ENCODE results near the gene IGSF6. TPM values are rescaled to one million over a fixed set of nuclear protein-coding genes. Genes with fewer than 3 reads are reported as not detected.
"Not testable (repeated sequence)": the region's sequence is repeated elsewhere in the genome, so short reads cannot be mapped to it uniquely, and the experiment has no call there.

IGSF6 gene
- polyA plus RNA-seq (ENCODE audit: insufficient read length in 10 of 10), result 1 to 10 TPM; 1.9 to 4.6 (median 2.8) TPM
- long read RNA-seq, donor 1, partial matches to known transcripts, result 0 of 1 reads
- long read RNA-seq, donor 1, other reads (novel, unspliced or antisense), result 0 of 1 reads
- long read RNA-seq, donor 2, partial matches to known transcripts, result 0 of 1 reads
- long read RNA-seq, donor 2, other reads (novel, unspliced or antisense), result 0 of 1 reads
- long read RNA-seq, donor 3, result 0 reads
- long read RNA-seq, donor 4, partial matches to known transcripts, result 0 of 1 reads
- long read RNA-seq, donor 4, other reads (novel, unspliced or antisense), result 0 of 1 reads
- long read RNA-seq, donor 5, partial matches to known transcripts, result 0 of 1 reads
- long read RNA-seq, donor 5, other reads (novel, unspliced or antisense), result 0 of 1 reads
- long read RNA-seq, donor 6, partial matches to known transcripts, result 0 of 1 reads
- long read RNA-seq, donor 6, other reads (novel, unspliced or antisense), result 0 of 1 reads
- long read RNA-seq, donor 7, result 0 reads
- long read RNA-seq, donor 8, result 0 reads
- long read RNA-seq, donor 9, result 0 reads

GRCh38 chr16:21652453-21652852 is at the start of gene IGSF6:
Gene IGSF6, minus strand, starts transcription at chr16:21652608. Its CDS starts 10 bp downstream, at chr16:21652598.
- no peak for DNase-seq

GRCh38 chr16:21701271-21701670 is 48.9 kb upstream of the IGSF6 start:
- DNase-seq, result no peak

GRCh38 chr16:21698169-21699032 is 46.0 kb upstream of the IGSF6 start:
- DNase-seq, result no peak

- no peak for DNase-seq
Measured at GRCh38 chr16:21697032-21697431, 44.6 kb upstream of the IGSF6 start.

GRCh38 chr16:21694609-21695008 is 42.2 kb upstream of the IGSF6 start:
- no peak for DNase-seq

- not testable (repeated sequence) for DNase-seq
Measured at GRCh38 chr16:21690967-21691366, 38.6 kb upstream of the IGSF6 start.

GRCh38 chr16:21689107-21689506 is 36.7 kb upstream of the IGSF6 start:
- no peak for DNase-seq

GRCh38 chr16:21685034-21685455 is 32.6 kb upstream of the IGSF6 start:
- peak in 1 of 3 donors; percentile 24 for DNase-seq

- DNase-seq, result no peak
Measured at GRCh38 chr16:21684199-21684598, 31.8 kb upstream of the IGSF6 start.

- DNase-seq, result no peak
Measured at GRCh38 chr16:21683184-21683583, 30.8 kb upstream of the IGSF6 start.

GRCh38 chr16:21680714-21681113 is 28.3 kb upstream of the IGSF6 start:
- DNase-seq, result not testable (repeated sequence)

- not testable (repeated sequence) for DNase-seq
Measured at GRCh38 chr16:21674456-21674855, 22.0 kb upstream of the IGSF6 start.

GRCh38 chr16:21673469-21673868 is 21.1 kb upstream of the IGSF6 start:
- no peak for DNase-seq

- DNase-seq, result no peak
Measured at GRCh38 chr16:21667575-21667974, 15.2 kb upstream of the IGSF6 start.

- no peak for DNase-seq
Measured at GRCh38 chr16:21666772-21667171, 14.4 kb upstream of the IGSF6 start.

GRCh38 chr16:21664801-21665492 is 12.5 kb upstream of the IGSF6 start:
- DNase-seq, result no peak

- DNase-seq, result no peak
Measured at GRCh38 chr16:21663889-21664647, 11.7 kb upstream of the IGSF6 start, which contains the start of gene OTOA. Gene OTOA, plus strand, starts transcription at chr16:21663968. Its CDS starts 14,547 bp downstream, at chr16:21678515.

GRCh38 chr16:21659124-21659523 is 6.7 kb upstream of the IGSF6 start:
- no peak for DNase-seq

GRCh38 chr16:21656795-21657768 is 4.7 kb upstream of the IGSF6 start:
- peak; percentile 33 to 55 (median 42) for DNase-seq

GRCh38 chr16:21654881-21655280 is 2.5 kb upstream of the IGSF6 start:
- no peak for DNase-seq

Data from muscle of back (tissue), 13 donors.